HG02981 (cell line): ENCODE data around the gene RTN4IP1.
"Not testable (repeated sequence)": the region's sequence is repeated elsewhere in the genome, so short reads cannot be mapped to it uniquely, and the experiment has no call there.

Experiments used
- ATAC-seq: cut with Tn5 transposase; IDR thresholded peaks from one replicate; pipeline ENCODE4 v1.9.1; 2021; ENCODE audit warnings: mild to moderate bottlenecking, moderate library complexity; ENCODE audit not compliant: unreplicated experiment

RTN4IP1 gene

GRCh38 chr6:106548926-106549455, 80.3 kb downstream of the RTN4IP1 start:
- not testable (repeated sequence) for ATAC-seq

GRCh38 chr6:106547601-106548453, 81.5 kb downstream of the RTN4IP1 start:
- ATAC-seq = no peak

- no peak for ATAC-seq
Measured at GRCh38 chr6:106546691-106547414, 82.4 kb downstream of the RTN4IP1 start.

GRCh38 chr6:106546261-106546690, 83.0 kb downstream of the RTN4IP1 start:
- ATAC-seq = no peak

GRCh38 chr6:106540907-106541306, 88.4 kb downstream of the RTN4IP1 start:
- ATAC-seq = no peak

GRCh38 chr6:106540432-106540831, 88.9 kb downstream of the RTN4IP1 start:
- no peak for ATAC-seq

GRCh38 chr6:106539936-106540335, 89.4 kb downstream of the RTN4IP1 start:
- no peak for ATAC-seq

- ATAC-seq = no peak
Measured at GRCh38 chr6:106538145-106538544, 91.2 kb downstream of the RTN4IP1 start.

GRCh38 chr6:106537662-106538061, 91.6 kb downstream of the RTN4IP1 start:
- ATAC-seq = no peak

- no peak for ATAC-seq
Measured at GRCh38 chr6:106536851-106537250, 92.4 kb downstream of the RTN4IP1 start.

GRCh38 chr6:106536357-106536756, 92.9 kb downstream of the RTN4IP1 start:
- ATAC-seq = no peak

GRCh38 chr6:106535012-106535411, 94.3 kb downstream of the RTN4IP1 start:
- ATAC-seq = no peak

GRCh38 chr6:106534564-106534982, 94.7 kb downstream of the RTN4IP1 start:
- ATAC-seq = no peak

GRCh38 chr6:106534004-106534403, 95.3 kb downstream of the RTN4IP1 start:
- no peak for ATAC-seq

GRCh38 chr6:106533054-106533453, 96.2 kb downstream of the RTN4IP1 start:
- no peak for ATAC-seq

GRCh38 chr6:106530502-106530901, 98.8 kb downstream of the RTN4IP1 start:
- no peak for ATAC-seq

GRCh38 chr6:106530026-106530425, 99.3 kb downstream of the RTN4IP1 start:
- ATAC-seq = no peak

GRCh38 chr6:106529438-106529837, 99.9 kb downstream of the RTN4IP1 start:
- ATAC-seq = no peak

GRCh38 chr6:106528521-106528920, 100.8 kb downstream of the RTN4IP1 start:
- no peak for ATAC-seq

GRCh38 chr6:106527979-106528378, 101.3 kb downstream of the RTN4IP1 start:
- no peak for ATAC-seq

GRCh38 chr6:106527117-106527516, 102.2 kb downstream of the RTN4IP1 start:
- no peak for ATAC-seq

GRCh38 chr6:106525882-106526275, 103.4 kb downstream of the RTN4IP1 start:
- ATAC-seq = no peak
